GM21529 (cell line): ENCODE data around the gene RGS7.
A peak's percentile ranks its signal among the peaks of the same experiment; 100 is the strongest.
"Not testable (repeated sequence)": the region's sequence is repeated elsewhere in the genome, so short reads cannot be mapped to it uniquely, and the experiment has no call there.

Source experiments
- ATAC-seq: cut with Tn5 transposase; IDR thresholded peaks from one replicate; pipeline ENCODE4 v1.9.1; 2021; ENCODE audit not compliant: unreplicated experiment

RGS7 gene

GRCh38 chr1:240935920-240936319 lies 421.1 kb downstream of the RGS7 start:
- no peak for ATAC-seq

GRCh38 chr1:240931031-240931430 lies 426.0 kb downstream of the RGS7 start:
- ATAC-seq: no peak

- ATAC-seq: no peak
Measured at GRCh38 chr1:240928265-240928664, 428.7 kb downstream of the RGS7 start.

GRCh38 chr1:240927821-240928220 lies 429.2 kb downstream of the RGS7 start:
- ATAC-seq: no peak

GRCh38 chr1:240925273-240925672 lies 431.7 kb downstream of the RGS7 start:
- ATAC-seq: no peak

GRCh38 chr1:240917976-240918375 lies 439.0 kb downstream of the RGS7 start:
- ATAC-seq: no peak

GRCh38 chr1:240914506-240914905 lies 442.5 kb downstream of the RGS7 start:
- ATAC-seq: no peak

- no peak for ATAC-seq
Measured at GRCh38 chr1:240912821-240913220, 444.2 kb downstream of the RGS7 start.

GRCh38 chr1:240909701-240910457 lies 447.1 kb downstream of the RGS7 start:
- ATAC-seq: peak; percentile 89

- no peak for ATAC-seq
Measured at GRCh38 chr1:240906477-240906876, 450.5 kb downstream of the RGS7 start.

- no peak for ATAC-seq
Measured at GRCh38 chr1:240905225-240905765, 451.7 kb downstream of the RGS7 start.

GRCh38 chr1:240895424-240895823 lies 461.6 kb downstream of the RGS7 start:
- not testable (repeated sequence) for ATAC-seq

GRCh38 chr1:240888787-240889048 lies 468.3 kb downstream of the RGS7 start:
- ATAC-seq: no peak

- ATAC-seq: peak; percentile 84
Measured at GRCh38 chr1:240888039-240888786, 468.8 kb downstream of the RGS7 start.

- ATAC-seq: no peak
Measured at GRCh38 chr1:240883490-240883889, 473.5 kb downstream of the RGS7 start.

GRCh38 chr1:240882656-240883308 lies 474.2 kb downstream of the RGS7 start:
- not testable (repeated sequence) for ATAC-seq

GRCh38 chr1:240878631-240879030 lies 478.4 kb downstream of the RGS7 start:
- no peak for ATAC-seq

GRCh38 chr1:240877605-240878004 lies 479.4 kb downstream of the RGS7 start:
- ATAC-seq: no peak

GRCh38 chr1:240876071-240876470 lies 480.9 kb downstream of the RGS7 start:
- no peak for ATAC-seq

- no peak for ATAC-seq
Measured at GRCh38 chr1:240869071-240869470, 487.9 kb downstream of the RGS7 start.

GRCh38 chr1:240866724-240867123 lies 490.3 kb downstream of the RGS7 start:
- no peak for ATAC-seq

- ATAC-seq: no peak
Measured at GRCh38 chr1:240860023-240860422, 497.0 kb downstream of the RGS7 start.
